Mononuclear cell (primary cell): ENCODE measurements around the gene RBM10. TPM values are rescaled to one million over a fixed set of nuclear protein-coding genes. Genes with fewer than 3 reads are reported as not detected.

Experiments
- total RNA-seq: library from RNA; depleted of rRNA; stranded (reverse); fragments of >200 nt; gene quantifications from one replicate; pipeline ENCODE4 v1.2.3, GENCODE V29; 2012

RBM10 gene
- total RNA-seq, 1 donor: 14.4 TPM

Other genes starting within 250 kb of the RBM10 start
- 3.0 TPM for gene JADE3, start 232.8 kb upstream of the RBM10 start, total RNA-seq
- not detected for gene RGN, start 66.8 kb upstream of the RBM10 start, total RNA-seq
- gene NDUFB11, start 519 bp upstream of the RBM10 start, total RNA-seq: 34.4 TPM
- 53.2 TPM for gene UBA1, start 48.6 kb downstream of the RBM10 start, total RNA-seq
- 95.6 TPM for gene CDK16, start 73.5 kb downstream of the RBM10 start, total RNA-seq
- gene USP11, start 87.8 kb downstream of the RBM10 start, total RNA-seq: 25.2 TPM
- gene ZNF157, start 225.4 kb downstream of the RBM10 start, total RNA-seq: 0.63 TPM